Measurements from ENCODE around the gene AKAP12. TPM values are rescaled to one million over a fixed set of nuclear protein-coding genes. Genes with fewer than 3 reads are reported as not detected.

AKAP12 gene
- polyA plus RNA-seq, 1 donor from 2014 or later: 21.5 TPM

GRCh38 chr6:151321438-151321837 is 81.7 kb downstream of the AKAP12 start:
- Histone ChIP-seq H3K4me2 (ENCODE audit: low read length) (no peak overlapping the region), H3K27me3 (ENCODE audit: insufficient read depth, low read depth, low read length) (peaks cover 3% of the 10 kb centered on the region), H3K9ac (ENCODE audit: low read length) (no peak overlapping the region), H3K79me2 (replicated peaks; ENCODE audit: insufficient read depth, low read length) (no peaks in the 10 kb centered on the region), H4K20me1 (ENCODE audit: insufficient read depth) (no peaks in the 10 kb centered on the region), H3F3A (ENCODE audit: insufficient read depth, low read length, poor library complexity, severe bottlenecking) (no peaks in the 10 kb centered on the region), H3K9me3 (ENCODE audit: low read length) (no peaks in the 10 kb centered on the region), H3K36me3 (ENCODE audit: insufficient read depth, low read length) (no peaks in the 10 kb centered on the region), H2AFZ (ENCODE audit: low read depth, low read length) (no peak overlapping the region), H3K4me3 (ENCODE audit: low read length) (no peak overlapping the region), H3K9me2 (ENCODE audit: insufficient read depth, low read length) (no peaks in the 10 kb centered on the region), H3K27ac (ENCODE audit: low read length) (no peak overlapping the region)
- TF ChIP-seq SMC3 (conservative IDR thresholded peaks at IDR 0.05; ENCODE audit: poor library complexity): no peak
- no peak for TF ChIP-seq EP300 (conservative IDR thresholded peaks at IDR 0.05; ENCODE audit: poor library complexity, severe bottlenecking)

DNA sequence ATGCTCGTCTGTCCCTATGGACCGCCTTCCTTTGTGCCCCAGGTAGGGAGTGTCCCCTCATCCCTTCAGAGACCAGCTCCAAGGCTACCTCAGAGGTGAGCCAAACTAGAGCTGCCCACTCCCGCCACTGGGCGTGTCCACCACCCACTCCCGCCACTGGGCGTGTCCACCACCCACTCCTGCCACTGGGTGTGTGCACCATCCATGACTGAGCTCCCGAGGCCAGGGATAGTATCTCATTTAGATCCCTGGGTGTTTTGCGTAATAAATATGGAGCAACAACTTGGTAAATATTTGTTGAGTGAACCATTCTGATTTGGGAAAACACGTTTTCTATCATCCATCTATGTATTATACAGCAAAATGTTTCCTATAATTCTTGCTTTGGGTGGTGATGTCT is 82.8 kb downstream of the AKAP12 start:
- Histone ChIP-seq H3K27me3 (ENCODE audit: insufficient read depth, low read depth, low read length) (peaks cover 3% of the 10 kb centered on the region), H3F3A (ENCODE audit: insufficient read depth, low read length, poor library complexity, severe bottlenecking) (no peaks in the 10 kb centered on the region), H4K20me1 (ENCODE audit: insufficient read depth) (no peaks in the 10 kb centered on the region), H3K4me3 (ENCODE audit: low read length) (no peak overlapping the region), H2AFZ (ENCODE audit: low read depth, low read length) (no peak overlapping the region), H3K79me2 (replicated peaks; ENCODE audit: insufficient read depth, low read length) (no peaks in the 10 kb centered on the region), H3K36me3 (ENCODE audit: insufficient read depth, low read length) (no peaks in the 10 kb centered on the region), H3K4me2 (ENCODE audit: low read length) (no peak overlapping the region), H3K9me3 (ENCODE audit: low read length) (no peaks in the 10 kb centered on the region), H3K9me2 (ENCODE audit: insufficient read depth, low read length) (no peaks in the 10 kb centered on the region), H3K27ac (ENCODE audit: low read length) (no peak overlapping the region), H3K9ac (ENCODE audit: low read length) (no peak overlapping the region)
- TF ChIP-seq, protein P1, sequence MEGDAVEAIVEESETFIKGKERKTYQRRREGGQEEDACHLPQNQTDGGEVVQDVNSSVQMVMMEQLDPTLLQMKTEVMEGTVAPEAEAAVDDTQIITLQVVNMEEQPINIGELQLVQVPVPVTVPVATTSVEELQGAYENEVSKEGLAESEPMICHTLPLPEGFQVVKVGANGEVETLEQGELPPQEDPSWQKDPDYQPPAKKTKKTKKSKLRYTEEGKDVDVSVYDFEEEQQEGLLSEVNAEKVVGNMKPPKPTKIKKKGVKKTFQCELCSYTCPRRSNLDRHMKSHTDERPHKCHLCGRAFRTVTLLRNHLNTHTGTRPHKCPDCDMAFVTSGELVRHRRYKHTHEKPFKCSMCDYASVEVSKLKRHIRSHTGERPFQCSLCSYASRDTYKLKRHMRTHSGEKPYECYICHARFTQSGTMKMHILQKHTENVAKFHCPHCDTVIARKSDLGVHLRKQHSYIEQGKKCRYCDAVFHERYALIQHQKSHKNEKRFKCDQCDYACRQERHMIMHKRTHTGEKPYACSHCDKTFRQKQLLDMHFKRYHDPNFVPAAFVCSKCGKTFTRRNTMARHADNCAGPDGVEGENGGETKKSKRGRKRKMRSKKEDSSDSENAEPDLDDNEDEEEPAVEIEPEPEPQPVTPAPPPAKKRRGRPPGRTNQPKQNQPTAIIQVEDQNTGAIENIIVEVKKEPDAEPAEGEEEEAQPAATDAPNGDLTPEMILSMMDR (IDR thresholded peaks at IDR 0.05; ENCODE audit: poor library complexity, severe bottlenecking): no peak
- TF ChIP-seq EP300 (conservative IDR thresholded peaks at IDR 0.05; ENCODE audit: poor library complexity, severe bottlenecking) (no peak), RAD21 (conservative IDR thresholded peaks at IDR 0.05) (no peak), EZH2 (IDR thresholded peaks at IDR 0.05; ENCODE audit: borderline replicate concordance, insufficient read depth, low read length, poor library complexity, severe bottlenecking) (no peak), TAF1 (IDR thresholded peaks at IDR 0.05; ENCODE audit: low read depth) (no peak), MXI1 (conservative IDR thresholded peaks at IDR 0.05; ENCODE audit: poor library complexity, severe bottlenecking) (no peak), REST (IDR thresholded peaks at IDR 0.05; ENCODE audit: borderline replicate concordance) (no peak), SMC3 (conservative IDR thresholded peaks at IDR 0.05; ENCODE audit: poor library complexity) (no peak)

Measured in neural cell (in vitro differentiated cells).